Mesenchymal stem cell (in vitro differentiated cells and primary cell): ENCODE measurements around the gene PHACTR2.
"Not testable (repeated sequence)": the region's sequence is repeated elsewhere in the genome, so short reads cannot be mapped to it uniquely, and the experiment has no call there.

Experiments
- DNase-seq: peaks from one replicate; pipeline ENCODE4 v3.0.0-alpha.2; 2013
- H2AFZ ChIP-seq: one replicate; pipeline ENCODE4 v1.6.1; 2013; ENCODE audit warnings: low read depth, mild to moderate bottlenecking, control low read depth, inconsistent platforms, low read length, moderate library complexity
- H2AK5ac ChIP-seq: 2 replicates; pipeline ENCODE4 v1.6.1; 2013; ENCODE audit warnings: low read length, moderate library complexity, mild to moderate bottlenecking, inconsistent platforms; ENCODE audit not compliant: severe bottlenecking
- H2BK120ac ChIP-seq: one replicate; pipeline ENCODE4 v1.6.1; 2013; ENCODE audit warnings: low read depth, mild to moderate bottlenecking, inconsistent platforms, low read length, moderate library complexity
- H2BK12ac ChIP-seq, 2 experiments: one replicate each; pipeline ENCODE4 v1.6.1; 2013; ENCODE audit warnings: inconsistent platforms in 2 of 2, low read length in 2 of 2, mild to moderate bottlenecking in 2 of 2, moderate library complexity in 2 of 2, control low read depth in 1 of 2
- H2BK15ac ChIP-seq: one replicate; pipeline ENCODE4 v1.6.1; 2013; ENCODE audit warnings: mild to moderate bottlenecking, low read depth, inconsistent platforms; ENCODE audit not compliant: poor library complexity, severe bottlenecking
- H2BK5ac ChIP-seq: 2 replicates; pipeline ENCODE4 v1.6.1; 2013; ENCODE audit warnings: low read depth, mild to moderate bottlenecking, low read length, control low read depth, inconsistent platforms; ENCODE audit not compliant: poor library complexity, severe bottlenecking
- H3K14ac ChIP-seq, 2 experiments: one replicate each; pipeline ENCODE4 v1.6.1; 2013; ENCODE audit warnings: inconsistent platforms in 2 of 2, low read length in 2 of 2, control low read depth in 1 of 2, mild to moderate bottlenecking in 1 of 2, moderate library complexity in 1 of 2
- H3K18ac ChIP-seq, 2 experiments: one replicate each; pipeline ENCODE4 v1.6.1; 2013; ENCODE audit warnings: inconsistent platforms in 2 of 2, low read length in 2 of 2, control low read depth in 1 of 2, low read depth in 1 of 2, mild to moderate bottlenecking in 1 of 2
- H3K23ac ChIP-seq, 2 experiments: one replicate each; pipeline ENCODE4 v1.6.1; 2013; ENCODE audit warnings: inconsistent platforms in 2 of 2, low read length in 2 of 2, mild to moderate bottlenecking in 2 of 2, moderate library complexity in 2 of 2, control low read depth in 1 of 2
- H3K27ac ChIP-seq: 2 replicates; pipeline ENCODE4 v1.5.1; 2013; ENCODE audit warnings: mild to moderate bottlenecking, moderate library complexity, low read length, control low read depth, inconsistent platforms; ENCODE audit not compliant: poor library complexity, severe bottlenecking
- H3K27me3 ChIP-seq, 2 experiments: 2 replicates each; pipeline versions ENCODE4 v1.6.1 to v1.7.0; 2013; ENCODE audit warnings: low read length in 2 of 2, mild to moderate bottlenecking in 2 of 2, moderate library complexity in 2 of 2, control low read depth in 1 of 2, inconsistent platforms in 1 of 2; ENCODE audit not compliant: control insufficient read depth in 1 of 2, insufficient read depth in 1 of 2
- H3K36me3 ChIP-seq, 2 experiments: 2 replicates each; pipeline versions ENCODE4 v1.6.1 to v1.7.0; 2013; ENCODE audit warnings: low read length in 2 of 2, control low read depth in 1 of 2, inconsistent platforms in 1 of 2, low read depth in 1 of 2, mild to moderate bottlenecking in 1 of 2; ENCODE audit not compliant: insufficient read depth in 2 of 2, control insufficient read depth in 1 of 2
- H3K4ac ChIP-seq, 2 experiments: one replicate each; pipeline ENCODE4 v1.6.1; 2013; ENCODE audit warnings: inconsistent platforms in 2 of 2, low read length in 2 of 2, mild to moderate bottlenecking in 2 of 2, moderate library complexity in 2 of 2, control low read depth in 1 of 2, low read depth in 1 of 2
- H3K4me1 ChIP-seq: 2 replicates; pipeline ENCODE4 v1.6.1; 2013; ENCODE audit warnings: low read depth, low read length, control low read depth; ENCODE audit not compliant: control insufficient read depth, insufficient read depth
- H3K4me2 ChIP-seq: 2 replicates; pipeline ENCODE4 v1.6.1; 2013; ENCODE audit warnings: low read length, mild to moderate bottlenecking, inconsistent platforms; ENCODE audit not compliant: poor library complexity, severe bottlenecking
- H3K4me3 ChIP-seq, 2 experiments: 2 replicates each; pipeline versions ENCODE4 v1.5.1 to v1.7.0; 2013; ENCODE audit warnings: low read length in 2 of 2, mild to moderate bottlenecking in 2 of 2, control low read depth in 1 of 2, low read depth in 1 of 2; ENCODE audit not compliant: insufficient read depth in 1 of 2
- H3K79me1 ChIP-seq: replicated peaks from 2 replicates; pipeline ENCODE4 v1.6.1; 2013; ENCODE audit warnings: mild to moderate bottlenecking, control low read depth, low read length, inconsistent platforms; ENCODE audit not compliant: poor library complexity, severe bottlenecking
- H3K9ac ChIP-seq: 2 replicates; pipeline ENCODE4 v1.7.0; 2013; ENCODE audit warnings: mild to moderate bottlenecking, low read length, moderate library complexity
- H3K9me3 ChIP-seq: 2 replicates; pipeline ENCODE4 v1.7.0; 2013; ENCODE audit warnings: mild to moderate bottlenecking, low read length; ENCODE audit not compliant: control insufficient read depth
- H4K8ac ChIP-seq: one replicate; pipeline ENCODE4 v1.6.1; 2013; ENCODE audit warnings: inconsistent platforms, mild to moderate bottlenecking, low read length, moderate library complexity
- H4K91ac ChIP-seq: one replicate; pipeline ENCODE4 v1.6.1; 2013; ENCODE audit warnings: mild to moderate bottlenecking, low read length, inconsistent platforms
- WGBS: methylation state at CpG from one replicate; pipeline ENCODE4 v1.1.7; 2013; ENCODE audit warnings: mixed read lengths; 5-methylcytosine and 5-hydroxymethylcytosine counted together

The PHACTR2 gene

DNA sequence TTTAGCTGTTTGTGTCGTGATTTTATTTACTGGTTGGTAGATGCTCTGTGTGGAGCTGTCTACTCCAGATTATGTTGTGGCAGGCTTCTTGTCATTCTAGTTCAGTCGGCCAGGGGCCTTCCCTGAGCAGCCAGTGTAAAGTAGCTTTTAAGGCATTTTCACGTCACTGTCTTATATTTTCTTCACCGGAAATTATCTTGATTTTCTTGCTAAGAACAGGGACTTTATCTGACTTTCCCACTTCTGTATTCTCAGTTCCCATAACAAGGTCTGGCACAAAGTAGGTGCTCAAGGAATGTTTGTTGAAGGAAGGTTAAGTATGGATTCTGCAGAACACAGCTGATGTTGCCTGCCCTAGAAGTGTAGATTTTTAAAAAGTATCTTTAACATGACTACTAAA lies 166.2 kb downstream of the PHACTR2 start:
- peak overlapping the region; percentile 49 for H3K4me2 ChIP-seq
- H3K79me1 ChIP-seq = peaks cover 7% of the 10 kb centered on the region
- no peaks in the 10 kb centered on the region for H3K27me3 ChIP-seq
- peak; percentile 45 for DNase-seq
- H3K36me3 ChIP-seq = peaks cover 13 to 45% of the 10 kb centered on the region in 2 experiments
- H4K91ac ChIP-seq = no peak overlapping the region
- H3K4ac ChIP-seq = no peak overlapping the region
- no peak overlapping the region for H2BK12ac ChIP-seq
- H2BK120ac ChIP-seq = no peak overlapping the region
- H2BK5ac ChIP-seq = no peak overlapping the region
- H3K9me3 ChIP-seq = no peaks in the 10 kb centered on the region
- no peak overlapping the region for H2AFZ ChIP-seq
- H3K4me1 ChIP-seq = no peaks in the 10 kb centered on the region
- H3K14ac ChIP-seq = no peak overlapping the region
- H3K9ac ChIP-seq = peak overlapping the region; percentile 99
- H2AK5ac ChIP-seq = no peak overlapping the region
- no peak overlapping the region for H4K8ac ChIP-seq
- no peak overlapping the region for H3K27ac ChIP-seq
- peak overlapping the region; percentile 89 to 96 for H3K4me3 ChIP-seq
- no peak overlapping the region for H2BK15ac ChIP-seq
- H3K18ac ChIP-seq = no peak overlapping the region
- no peak overlapping the region for H3K23ac ChIP-seq
- 34% methylated on average over 4 of the region's 4 CpGs for WGBS

DNA sequence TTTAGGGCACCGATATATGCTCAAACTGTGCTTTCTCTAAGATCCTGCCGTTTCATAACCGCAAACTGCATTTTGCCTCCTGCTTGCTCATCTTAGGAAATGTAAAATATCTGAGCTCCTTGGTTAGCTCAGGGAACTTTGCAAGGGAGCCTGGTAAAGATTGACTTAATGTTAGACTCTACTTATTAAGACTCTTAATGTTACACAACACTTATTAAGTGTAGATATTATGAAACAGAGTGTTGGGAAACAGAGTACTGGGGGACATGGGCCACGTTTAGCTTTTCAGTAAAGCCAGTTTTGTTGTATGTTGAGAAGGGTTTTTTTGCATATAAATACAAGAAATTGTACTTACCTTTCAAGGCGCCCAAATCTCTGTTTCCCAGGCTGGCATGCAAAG lies 167.3 kb downstream of the PHACTR2 start:
- peaks cover 10% of the 10 kb centered on the region for H3K79me1 ChIP-seq
- no peak overlapping the region for H4K8ac ChIP-seq
- H2AFZ ChIP-seq = no peak overlapping the region
- no peak overlapping the region for H3K18ac ChIP-seq
- H2BK12ac ChIP-seq = no peak overlapping the region
- H3K9ac ChIP-seq = peak overlapping the region; percentile 99
- H3K36me3 ChIP-seq = peaks cover 15 to 55% of the 10 kb centered on the region in 2 experiments
- no peak overlapping the region for H2AK5ac ChIP-seq
- H2BK15ac ChIP-seq = no peak overlapping the region
- no peaks in the 10 kb centered on the region for H3K4me1 ChIP-seq
- no peaks in the 10 kb centered on the region for H3K9me3 ChIP-seq
- no peak for DNase-seq
- no peak overlapping the region for H3K4me3 ChIP-seq
- no peak overlapping the region for H3K14ac ChIP-seq
- no peak overlapping the region for H4K91ac ChIP-seq
- no peak overlapping the region for H3K23ac ChIP-seq
- no peak overlapping the region for H3K4ac ChIP-seq
- H2BK120ac ChIP-seq = no peak overlapping the region
- H3K27me3 ChIP-seq = no peaks in the 10 kb centered on the region
- no peak overlapping the region for H3K4me2 ChIP-seq
- no peak overlapping the region for H2BK5ac ChIP-seq
- 100% methylated on average over 4 of the region's 5 CpGs for WGBS
- H3K27ac ChIP-seq = no peak overlapping the region

GRCh38 chr6:143851706-143852105 lies 173.9 kb downstream of the PHACTR2 start:
- H3K27me3 ChIP-seq, H2BK120ac ChIP-seq, H2AK5ac ChIP-seq, DNase-seq, H2BK15ac ChIP-seq, H4K91ac ChIP-seq, H3K9ac ChIP-seq, H2BK5ac ChIP-seq, H3K4me2 ChIP-seq, H2AFZ ChIP-seq, H3K14ac ChIP-seq, H3K18ac ChIP-seq, H4K8ac ChIP-seq, H3K4me3 ChIP-seq, H2BK12ac ChIP-seq, H3K4me1 ChIP-seq, H3K27ac ChIP-seq, H3K23ac ChIP-seq, H3K4ac ChIP-seq: not testable (repeated sequence)
- peaks cover 15 to 87% of the 10 kb centered on the region in 2 experiments for H3K36me3 ChIP-seq
- peaks cover 18% of the 10 kb centered on the region for H3K9me3 ChIP-seq
- H3K79me1 ChIP-seq = peaks cover 14% of the 10 kb centered on the region
- WGBS = 99% methylated on average over 3 of the region's 3 CpGs

DNA sequence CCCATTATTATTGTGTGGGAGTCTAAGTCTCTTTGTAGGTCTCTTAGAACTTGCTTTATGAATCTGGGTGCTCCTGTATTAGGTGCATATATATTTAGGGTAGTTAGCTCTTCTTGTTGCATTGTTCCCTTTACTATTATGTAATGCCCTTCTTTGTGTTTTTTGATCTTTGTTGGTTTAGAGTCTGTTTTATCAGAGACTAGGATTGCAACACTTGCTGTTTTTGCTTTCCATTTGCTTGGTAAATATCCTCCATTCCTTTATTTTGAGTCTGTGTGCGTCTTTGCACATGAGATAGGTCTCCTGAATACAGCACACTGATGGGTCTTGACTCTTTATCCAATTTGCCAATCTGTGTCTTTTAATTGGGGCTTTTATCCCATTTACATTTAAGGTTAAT lies 177.3 kb downstream of the PHACTR2 start:
- H3K9ac ChIP-seq, H3K23ac ChIP-seq, H2AK5ac ChIP-seq, H3K27me3 ChIP-seq, H3K27ac ChIP-seq, H4K8ac ChIP-seq, H3K4ac ChIP-seq, H4K91ac ChIP-seq, H3K14ac ChIP-seq, DNase-seq, H2BK15ac ChIP-seq, H2BK5ac ChIP-seq, H2AFZ ChIP-seq, H3K4me3 ChIP-seq, H3K4me2 ChIP-seq, H2BK120ac ChIP-seq, H3K18ac ChIP-seq, H2BK12ac ChIP-seq, H3K4me1 ChIP-seq: not testable (repeated sequence)
- Histone ChIP-seq H3K9me3 (peaks cover 18% of the 10 kb centered on the region), H3K79me1 (peaks cover 16% of the 10 kb centered on the region), H3K36me3 (peaks cover 11 to 87% of the 10 kb centered on the region in 2 experiments)
- 100% methylated on average over 1 of the region's 1 CpG for WGBS
